Amniotic stem cell (primary cell): ENCODE results near the gene RAET1G.
"Not testable (repeated sequence)": the region's sequence is repeated elsewhere in the genome, so short reads cannot be mapped to it uniquely, and the experiment has no call there.

Experiments used
- DNase-seq: peaks from one replicate; lab custom pipeline; 2025; lab: John Stamatoyannopoulos, UW

The RAET1G gene

GRCh38 chr6:149913540-149914240 is 9.2 kb downstream of the RAET1G start:
- DNase-seq: no peak

- no peak for DNase-seq
Observed at GRCh38 chr6:149913085-149913484, 9.8 kb downstream of the RAET1G start.

- DNase-seq: not testable (repeated sequence)
Observed at GRCh38 chr6:149912680-149913079, 10.2 kb downstream of the RAET1G start.

- DNase-seq: no peak
Observed at GRCh38 chr6:149910721-149911151, 12.2 kb downstream of the RAET1G start.

GRCh38 chr6:149909701-149910470 is 13.0 kb downstream of the RAET1G start:
- no peak for DNase-seq

GRCh38 chr6:149908480-149908879 is 14.4 kb downstream of the RAET1G start:
- not testable (repeated sequence) for DNase-seq

GRCh38 chr6:149907317-149907716 is 15.6 kb downstream of the RAET1G start:
- DNase-seq: no peak

- DNase-seq: no peak
Observed at GRCh38 chr6:149906405-149906804, 16.5 kb downstream of the RAET1G start.

- DNase-seq: no peak
Observed at GRCh38 chr6:149905911-149906371, 17.0 kb downstream of the RAET1G start.

- no peak for DNase-seq
Observed at GRCh38 chr6:149905371-149905910, 17.5 kb downstream of the RAET1G start.

GRCh38 chr6:149904661-149905370 is 18.1 kb downstream of the RAET1G start:
- DNase-seq: no peak

- no peak for DNase-seq
Observed at GRCh38 chr6:149903938-149904611, 18.8 kb downstream of the RAET1G start.

- no peak for DNase-seq
Observed at GRCh38 chr6:149901444-149902140, 21.3 kb downstream of the RAET1G start.

GRCh38 chr6:149900620-149901443 is 22.1 kb downstream of the RAET1G start:
- DNase-seq: no peak

GRCh38 chr6:149899926-149900619 is 22.8 kb downstream of the RAET1G start:
- no peak for DNase-seq

- DNase-seq: no peak
Observed at GRCh38 chr6:149899486-149899885, 23.4 kb downstream of the RAET1G start.

GRCh38 chr6:149898966-149899365 is 24.0 kb downstream of the RAET1G start:
- no peak for DNase-seq

- DNase-seq: no peak
Observed at GRCh38 chr6:149897855-149898744, 24.8 kb downstream of the RAET1G start, which contains the start of gene RAET1E. TSS of gene RAET1E (minus strand) at chr6:149898113. CDS start at chr6:149890901, 7,212 bp downstream.
